ENCODE results near the gene DBF4B.

- TF ChIP-seq CTCF (conservative IDR thresholded peaks at IDR 0.05 in 1 of 2, IDR thresholded peaks at IDR 0.05 in 1 of 2; ENCODE audit: low read depth in 1 of 2, low read length in 2 of 2) (no peak), EZH2 (IDR thresholded peaks at IDR 0.05; ENCODE audit: low read length, missing control alignments) (no peak)
These were observed 83.8 kb downstream of the DBF4B start for GRCh38 chr17:44792276-44792675.

All from fibroblast of lung (primary cell).